ENCODE results near the gene SH3BP5L.

SH3BP5L gene

DNA sequence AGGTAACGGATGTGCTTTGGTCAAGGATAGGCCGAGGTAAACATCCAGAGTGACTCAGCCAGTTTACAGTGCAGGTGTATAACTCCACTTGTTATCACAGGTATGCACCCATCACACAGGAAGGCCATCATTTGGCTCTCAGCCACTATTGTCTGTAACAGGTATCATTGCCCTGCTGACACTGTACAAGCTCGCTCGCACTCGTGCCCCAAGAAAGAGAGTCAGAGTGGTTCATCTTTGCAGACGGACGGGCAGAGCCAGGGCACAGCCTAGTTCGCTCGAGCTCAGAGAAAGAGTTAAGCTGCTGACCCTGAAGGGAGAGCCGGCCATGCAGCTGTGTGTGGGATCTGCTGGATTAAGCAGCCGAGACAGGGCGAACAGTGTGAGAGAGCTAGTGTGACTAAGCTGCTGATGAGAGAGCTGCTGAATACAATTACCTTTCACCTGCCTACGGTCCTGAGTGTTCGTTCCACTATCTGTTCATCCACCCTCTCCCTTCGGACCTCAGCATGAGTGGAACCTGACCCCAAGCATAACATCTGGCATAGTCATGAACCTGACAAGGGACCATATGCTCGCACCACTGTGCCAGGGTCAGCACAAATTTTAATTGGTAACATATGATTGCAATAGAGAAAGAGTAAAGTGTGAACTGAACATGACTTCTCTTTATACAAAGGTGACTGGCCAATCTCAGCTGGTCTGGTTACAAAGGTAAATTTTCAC lies 43.1 kb downstream of the SH3BP5L start:
- Histone ChIP-seq H3K36me3 (ENCODE audit: insufficient read depth, low read depth, low read length) (no peaks in the 10 kb centered on the region), H3K27ac (ENCODE audit: low read length) (no peak overlapping the region), H3K9ac (ENCODE audit: low read depth, low read length) (no peak overlapping the region), H3K4me1 (ENCODE audit: insufficient read depth, low read length) (no peaks in the 10 kb centered on the region), H3K4me3 (ENCODE audit: low read length) (no peak overlapping the region), H3K9me3 (ENCODE audit: insufficient read depth, low read depth, low read length) (peaks cover 93% of the 10 kb centered on the region), H3K27me3 (ENCODE audit: insufficient read depth, low read length) (no peaks in the 10 kb centered on the region)

DNA sequence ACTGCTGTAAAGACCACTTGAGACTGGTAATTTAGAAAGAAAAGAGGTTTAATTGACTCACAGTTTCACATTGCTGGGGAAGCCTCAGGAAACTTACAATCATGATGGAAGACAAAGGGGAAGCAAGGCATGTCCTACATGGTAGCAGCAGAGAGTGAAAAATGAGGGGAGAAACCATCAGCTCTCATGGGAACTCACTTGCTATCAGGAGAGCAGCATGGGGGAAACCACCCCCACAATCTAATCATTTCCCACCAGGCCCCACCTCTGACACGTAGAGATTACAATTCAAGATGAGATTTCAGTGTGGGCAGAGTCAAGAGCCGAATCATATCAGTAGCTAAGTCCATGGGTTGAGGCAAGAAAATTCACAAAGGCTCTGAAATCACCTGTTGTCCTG lies 46.4 kb downstream of the SH3BP5L start:
- H3K9ac ChIP-seq (ENCODE audit: low read depth, low read length) = no peak overlapping the region
- H3K9me3 ChIP-seq (ENCODE audit: insufficient read depth, low read depth, low read length) = peaks cover 97% of the 10 kb centered on the region
- H3K36me3 ChIP-seq (ENCODE audit: insufficient read depth, low read depth, low read length) = no peaks in the 10 kb centered on the region
- H3K27me3 ChIP-seq (ENCODE audit: insufficient read depth, low read length) = no peaks in the 10 kb centered on the region
- no peaks in the 10 kb centered on the region for H3K4me1 ChIP-seq (ENCODE audit: insufficient read depth, low read length)
- H3K4me3 ChIP-seq (ENCODE audit: low read length) = no peak overlapping the region
- H3K27ac ChIP-seq (ENCODE audit: low read length) = no peak overlapping the region

DNA sequence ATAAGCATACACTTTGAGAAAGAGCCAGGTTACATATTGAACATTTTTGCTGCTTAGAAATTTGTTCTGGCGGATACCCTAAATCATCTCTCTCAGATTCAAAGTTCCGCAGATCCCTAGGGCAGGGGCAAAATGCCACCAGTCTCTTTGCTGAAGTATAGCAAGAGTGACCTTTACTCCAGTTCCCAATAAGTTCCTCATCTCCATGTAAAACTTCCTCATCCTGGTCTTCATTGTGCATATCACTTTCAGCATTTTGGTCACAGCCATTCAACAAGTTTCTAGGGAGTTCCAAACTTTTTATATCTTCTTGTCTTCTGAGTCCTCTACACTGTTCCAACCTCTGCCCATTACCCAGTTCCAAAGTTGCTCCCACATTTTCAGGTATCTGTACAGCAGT lies 46.8 kb downstream of the SH3BP5L start:
- H3K27me3 ChIP-seq (ENCODE audit: insufficient read depth, low read length) = no peaks in the 10 kb centered on the region
- no peak overlapping the region for H3K4me3 ChIP-seq (ENCODE audit: low read length)
- H3K36me3 ChIP-seq (ENCODE audit: insufficient read depth, low read depth, low read length) = no peaks in the 10 kb centered on the region
- no peak overlapping the region for H3K27ac ChIP-seq (ENCODE audit: low read length)
- H3K4me1 ChIP-seq (ENCODE audit: insufficient read depth, low read length) = no peaks in the 10 kb centered on the region
- peaks cover 94% of the 10 kb centered on the region for H3K9me3 ChIP-seq (ENCODE audit: insufficient read depth, low read depth, low read length)
- no peak overlapping the region for H3K9ac ChIP-seq (ENCODE audit: low read depth, low read length)

DNA sequence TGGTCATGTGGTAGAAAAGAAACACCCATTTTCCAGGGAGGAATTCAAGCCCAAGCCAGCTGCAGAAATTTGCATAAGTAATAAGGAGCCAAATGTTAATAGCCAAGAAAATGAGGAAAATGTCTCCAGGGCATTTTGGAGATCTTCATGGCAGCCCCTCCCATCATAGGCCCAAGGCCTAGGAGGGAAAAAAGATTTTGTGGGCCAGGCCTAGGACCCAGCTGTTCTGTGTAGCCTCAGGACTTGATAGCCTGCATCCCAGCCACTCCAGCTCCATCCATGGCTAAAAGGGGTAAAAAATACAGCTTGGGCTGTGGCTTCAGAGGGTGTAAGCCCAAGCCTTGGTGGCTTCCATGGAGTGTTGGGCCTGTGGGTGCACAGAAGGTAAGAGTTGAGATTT lies 48.7 kb downstream of the SH3BP5L start:
- no peaks in the 10 kb centered on the region for H3K27me3 ChIP-seq (ENCODE audit: insufficient read depth, low read length)
- no peaks in the 10 kb centered on the region for H3K4me1 ChIP-seq (ENCODE audit: insufficient read depth, low read length)
- peaks cover 93% of the 10 kb centered on the region for H3K9me3 ChIP-seq (ENCODE audit: insufficient read depth, low read depth, low read length)
- no peak overlapping the region for H3K9ac ChIP-seq (ENCODE audit: low read depth, low read length)
- H3K27ac ChIP-seq (ENCODE audit: low read length) = no peak overlapping the region
- no peaks in the 10 kb centered on the region for H3K36me3 ChIP-seq (ENCODE audit: insufficient read depth, low read depth, low read length)
- no peak overlapping the region for H3K4me3 ChIP-seq (ENCODE audit: low read length)

DNA sequence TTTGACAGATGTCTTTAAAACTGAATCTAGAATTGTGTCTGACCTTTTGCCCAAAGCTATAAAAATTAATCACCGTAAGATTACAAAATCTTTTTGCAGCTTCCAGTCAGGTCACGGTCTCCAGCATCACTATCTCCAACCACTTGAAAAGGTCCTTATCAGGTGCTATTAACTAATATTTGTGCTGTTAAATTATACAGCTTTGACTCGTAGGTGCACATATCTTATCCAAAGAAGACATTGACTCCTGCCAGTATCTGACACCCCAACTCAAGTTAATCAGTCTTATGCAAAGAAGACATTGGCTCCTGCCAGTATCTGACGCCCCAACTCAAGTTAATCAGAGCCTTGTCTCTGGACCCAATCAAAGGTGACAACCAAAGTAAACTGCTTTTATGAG lies 50.3 kb downstream of the SH3BP5L start:
- no peaks in the 10 kb centered on the region for H3K36me3 ChIP-seq (ENCODE audit: insufficient read depth, low read depth, low read length)
- peaks cover 83% of the 10 kb centered on the region for H3K9me3 ChIP-seq (ENCODE audit: insufficient read depth, low read depth, low read length)
- H3K9ac ChIP-seq (ENCODE audit: low read depth, low read length) = no peak overlapping the region
- no peaks in the 10 kb centered on the region for H3K4me1 ChIP-seq (ENCODE audit: insufficient read depth, low read length)
- H3K27me3 ChIP-seq (ENCODE audit: insufficient read depth, low read length) = no peaks in the 10 kb centered on the region
- no peak overlapping the region for H3K4me3 ChIP-seq (ENCODE audit: low read length)
- H3K27ac ChIP-seq (ENCODE audit: low read length) = no peak overlapping the region
